Medulla oblongata (tissue), 1 donor: ENCODE measurements around the gene EFNA5.

Experiments
- DNase-seq: peaks from one replicate; pipeline ENCODE4 v3.0.0-alpha.2; 2015; ENCODE audit errors: extremely low spot score

Gene EFNA5

DNA sequence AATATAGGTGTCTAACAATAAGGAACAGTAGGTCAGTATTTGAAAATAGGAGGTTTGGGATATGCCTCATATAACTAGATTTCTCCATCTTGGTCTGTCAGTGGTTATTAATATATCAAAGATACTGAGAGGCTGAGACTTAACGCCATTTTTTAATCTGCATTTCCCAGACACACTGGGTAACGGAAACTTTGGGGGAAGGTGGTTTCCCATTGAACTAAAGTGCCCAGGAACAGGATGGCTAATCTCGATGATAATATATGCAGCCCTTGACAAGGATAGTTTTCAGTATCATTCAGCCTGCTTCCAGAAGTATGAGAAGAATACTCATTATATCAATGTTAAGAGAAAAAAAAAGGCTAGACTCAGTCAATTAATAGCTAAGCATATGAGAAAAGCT, 30.7 kb downstream of the EFNA5 start:
- no peak for DNase-seq

DNA sequence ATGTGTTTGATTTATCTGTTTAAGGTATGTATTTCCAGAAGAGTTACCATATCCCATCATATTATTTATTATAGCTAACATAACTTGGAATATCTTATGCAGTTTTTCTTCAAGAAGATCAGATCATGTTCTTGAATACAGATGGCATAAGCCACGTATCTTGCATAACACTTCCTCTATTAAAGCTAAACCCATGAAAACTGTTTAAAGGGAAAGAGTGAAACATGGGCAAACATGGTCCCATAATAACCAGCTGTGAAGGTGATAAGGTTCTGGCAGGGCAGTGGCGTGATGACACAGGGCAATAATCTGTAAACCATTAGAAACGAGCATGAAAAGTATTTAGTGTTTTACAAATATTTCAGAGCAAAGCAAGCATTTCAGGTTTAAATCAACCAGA, 34.2 kb downstream of the EFNA5 start:
- DNase-seq = no peak

DNA sequence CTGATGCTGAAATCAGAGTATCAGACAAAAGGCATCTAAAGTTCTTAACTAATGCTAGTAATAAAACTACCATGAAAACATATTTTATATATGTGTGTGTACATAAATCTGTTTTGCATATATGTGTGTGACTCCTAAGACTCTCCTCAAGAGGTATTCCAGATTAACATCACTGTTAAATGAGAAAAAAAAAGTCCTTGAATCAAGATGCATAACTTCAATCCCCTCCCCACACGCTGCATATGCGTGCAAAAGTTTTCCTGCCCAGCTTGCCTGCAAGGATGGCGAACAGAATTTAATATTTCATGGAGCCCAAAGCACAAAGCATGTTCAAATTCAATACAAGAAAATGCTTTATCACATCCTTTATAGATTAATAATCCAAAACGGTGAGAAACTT, 34.7 kb downstream of the EFNA5 start:
- DNase-seq = no peak

DNA sequence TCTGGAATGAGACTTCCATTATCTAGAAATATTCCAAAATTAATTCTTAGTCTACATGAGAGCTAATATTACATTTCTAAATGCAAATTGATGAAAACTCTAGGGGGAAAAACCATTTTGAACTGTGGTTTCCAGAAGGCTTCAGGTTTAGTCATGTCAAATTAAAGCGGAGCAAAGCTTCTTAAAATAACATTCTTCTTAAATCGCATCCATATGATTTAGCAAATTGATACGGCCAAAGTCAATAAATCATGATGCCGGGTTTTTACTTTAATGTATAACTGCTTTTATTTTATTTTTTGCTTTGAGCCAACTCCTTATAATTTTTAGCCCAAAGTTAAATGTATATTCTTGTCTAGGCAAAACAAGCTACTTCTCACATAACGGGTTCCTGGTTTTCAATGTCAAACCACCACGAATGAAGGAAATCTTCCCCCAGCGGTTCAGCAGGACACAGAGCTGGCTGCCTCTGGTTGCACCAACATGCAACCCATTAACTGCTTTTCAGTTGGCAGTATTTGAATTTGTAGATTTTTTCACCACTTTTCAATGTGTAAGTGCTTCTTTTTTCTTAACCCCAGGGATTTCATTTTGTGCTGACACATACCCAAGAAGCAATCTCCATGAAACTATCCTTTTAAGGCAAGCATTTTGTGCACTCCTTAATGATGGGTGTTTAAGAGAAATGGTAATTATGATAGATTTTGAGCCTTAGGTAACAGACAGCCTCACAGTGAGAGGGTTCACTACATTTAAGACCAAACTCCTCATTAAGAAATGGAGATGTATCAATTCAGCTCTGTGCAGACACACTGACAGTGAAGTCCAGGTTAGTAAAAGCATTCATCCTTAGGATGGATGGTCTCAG, 35.5 kb downstream of the EFNA5 start:
- DNase-seq = no peak

- no peak for DNase-seq
Observed at GRCh38 chr5:107633171-107633901, 37.4 kb downstream of the EFNA5 start.

DNA sequence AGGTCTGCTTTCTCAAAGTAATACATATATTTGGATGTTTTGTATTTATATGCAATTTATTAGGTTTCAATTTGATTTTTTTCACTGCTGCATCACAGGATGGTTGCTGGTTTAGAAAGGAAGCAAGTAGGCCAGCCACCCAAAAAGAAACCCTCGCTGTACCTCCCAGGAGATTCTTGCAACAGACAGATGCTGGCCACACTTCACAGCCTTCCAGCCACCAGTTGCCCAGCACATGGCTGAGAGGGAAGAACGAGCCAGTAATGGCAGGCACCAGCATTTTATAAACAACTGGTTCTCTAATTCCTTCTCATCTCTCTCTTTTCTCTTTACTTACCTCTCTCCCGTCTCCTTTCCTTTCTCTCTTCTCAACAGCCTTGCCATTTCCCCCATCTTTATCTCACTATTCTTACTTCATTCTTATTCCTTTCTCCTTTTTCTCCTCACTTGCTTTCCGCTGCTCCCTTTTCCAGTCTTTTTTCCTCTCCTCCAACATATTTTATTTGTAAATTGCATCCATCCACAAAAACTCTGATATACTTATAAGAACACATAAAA, 38.9 kb downstream of the EFNA5 start:
- DNase-seq = no peak

DNA sequence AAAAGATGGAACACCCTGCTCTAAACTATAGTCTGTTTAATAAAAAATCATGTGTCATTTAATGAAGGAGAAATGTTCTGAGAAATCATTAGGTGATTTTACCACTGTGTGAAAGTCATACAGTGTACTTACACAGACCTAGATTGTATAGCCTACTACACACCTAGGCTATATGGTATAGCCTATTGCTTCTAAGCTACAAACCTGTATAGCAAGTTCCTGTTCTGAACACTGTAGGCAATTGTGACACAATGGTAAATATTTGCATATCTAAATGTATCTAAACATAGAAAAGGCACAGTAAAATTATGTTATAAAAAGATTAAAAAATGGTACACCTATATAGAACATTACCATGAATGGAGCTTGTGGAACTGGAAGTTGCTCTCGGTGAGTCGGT, 40.6 kb downstream of the EFNA5 start:
- no peak for DNase-seq

DNA sequence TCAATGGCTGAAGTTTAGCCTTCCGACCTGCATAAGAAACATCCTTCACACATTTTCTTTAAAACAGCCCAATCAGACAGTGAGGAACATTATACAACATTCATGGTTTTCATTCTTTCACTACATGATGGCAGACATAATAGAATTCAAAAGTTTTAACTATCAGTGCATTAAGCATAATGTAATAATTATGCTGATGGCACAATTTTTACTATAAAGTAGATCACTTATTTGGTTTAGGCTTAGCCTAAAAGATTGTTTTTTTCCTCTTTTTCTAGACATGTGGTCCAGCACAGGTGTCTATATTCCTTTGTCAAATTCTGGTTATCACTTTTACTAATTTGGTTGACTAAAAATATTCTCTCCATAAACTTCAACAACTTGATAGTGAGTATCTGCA, 46.5 kb downstream of the EFNA5 start:
- DNase-seq = no peak

- DNase-seq = no peak
Observed at GRCh38 chr5:107621089-107621488, 49.6 kb downstream of the EFNA5 start.

DNA sequence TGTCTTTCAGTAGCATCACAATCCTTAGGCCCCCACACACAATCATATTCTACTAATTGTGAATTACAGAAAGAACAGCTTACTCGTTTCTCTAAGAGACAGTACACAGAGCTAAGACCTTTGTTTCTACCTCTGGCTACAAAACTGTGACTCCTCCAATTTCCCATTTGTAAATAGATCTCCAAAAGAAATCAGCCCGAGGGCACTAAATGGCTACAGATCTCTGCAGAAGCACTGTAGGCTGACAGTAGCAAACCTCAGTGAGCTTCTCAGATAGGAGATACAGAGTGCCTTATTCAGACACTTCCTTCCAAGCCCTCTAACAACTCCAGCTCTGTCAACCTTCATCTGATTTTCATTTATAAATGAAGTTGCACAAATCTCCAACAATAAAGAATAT, 51.0 kb downstream of the EFNA5 start:
- no peak for DNase-seq

GRCh38 chr5:107618242-107618641, 52.5 kb downstream of the EFNA5 start:
- DNase-seq = no peak

GRCh38 chr5:107617052-107617451, 53.7 kb downstream of the EFNA5 start:
- DNase-seq = no peak

GRCh38 chr5:107616213-107616612, 54.5 kb downstream of the EFNA5 start:
- no peak for DNase-seq

GRCh38 chr5:107615299-107615817, 55.4 kb downstream of the EFNA5 start:
- no peak for DNase-seq

- no peak for DNase-seq
Observed at GRCh38 chr5:107612541-107612940, 58.2 kb downstream of the EFNA5 start.

DNA sequence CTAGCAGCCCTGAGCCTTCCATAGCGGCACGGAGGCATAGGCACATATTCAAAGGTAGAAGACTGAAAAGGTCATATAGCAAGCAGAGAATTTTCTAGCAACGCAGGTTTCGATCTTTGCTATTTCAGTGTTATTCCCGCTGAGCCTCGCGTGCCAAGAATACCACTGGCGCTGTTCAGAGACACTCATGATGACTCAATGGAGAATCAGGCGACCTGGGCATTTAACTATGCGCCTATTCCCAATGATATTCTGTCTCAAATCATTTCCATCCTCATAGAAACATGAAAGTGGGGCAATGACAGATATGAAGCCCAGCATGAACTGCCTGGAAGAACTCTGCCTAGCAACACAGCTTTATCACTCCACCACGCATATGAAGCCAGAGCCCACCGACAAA, 59.9 kb downstream of the EFNA5 start:
- no peak for DNase-seq

GRCh38 chr5:107607671-107608345, 62.9 kb downstream of the EFNA5 start:
- DNase-seq = no peak

- no peak for DNase-seq
Observed at GRCh38 chr5:107607196-107607595, 63.5 kb downstream of the EFNA5 start.

DNA sequence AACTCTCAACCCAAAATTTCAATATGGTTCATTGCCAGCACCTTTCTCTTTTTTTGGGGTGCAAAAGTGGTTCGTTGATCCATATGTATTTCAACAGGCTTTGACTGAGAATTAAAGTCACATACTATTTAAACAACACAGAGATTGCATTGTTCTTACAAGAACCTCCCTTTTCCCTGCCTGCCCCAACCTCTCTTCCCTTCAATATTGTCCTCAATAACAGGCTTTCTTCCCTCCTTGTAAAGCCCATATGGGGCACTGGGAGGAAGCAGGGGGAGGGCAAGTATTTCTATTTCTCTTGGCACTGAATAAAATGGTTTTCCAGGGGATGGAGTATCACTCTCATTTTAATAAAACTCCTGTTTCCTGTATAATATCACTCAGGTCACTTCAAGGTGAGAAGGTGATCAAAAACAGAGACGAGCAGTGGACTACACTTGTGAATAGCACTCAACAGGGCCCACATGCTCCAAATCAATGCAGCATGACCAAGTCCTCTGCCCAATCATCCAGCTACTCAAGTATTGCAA, 65.1 kb downstream of the EFNA5 start:
- no peak for DNase-seq

DNA sequence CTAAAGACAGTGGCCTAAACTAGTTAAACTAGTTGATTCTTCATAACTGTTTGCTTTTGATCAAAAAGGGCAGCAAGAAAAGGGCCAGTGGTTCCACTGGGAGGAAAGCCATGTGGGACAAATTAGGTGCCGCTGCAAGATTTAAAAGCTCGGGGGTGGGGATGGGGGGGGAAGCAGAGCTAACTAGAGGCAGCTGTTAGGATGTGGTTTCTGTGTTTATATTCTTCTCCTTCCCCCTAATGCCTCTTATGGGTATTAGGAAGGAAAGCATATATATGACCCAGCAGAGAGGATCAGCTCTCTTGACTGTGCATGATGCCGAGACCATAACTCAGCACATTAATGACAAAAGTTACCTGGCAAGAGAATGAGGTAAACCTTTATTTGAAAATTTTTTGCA, 65.7 kb downstream of the EFNA5 start:
- DNase-seq = no peak

- no peak for DNase-seq
Observed at GRCh38 chr5:107604146-107604910, 66.4 kb downstream of the EFNA5 start.
